ENCODE data around the gene ADGRG3.

DNA sequence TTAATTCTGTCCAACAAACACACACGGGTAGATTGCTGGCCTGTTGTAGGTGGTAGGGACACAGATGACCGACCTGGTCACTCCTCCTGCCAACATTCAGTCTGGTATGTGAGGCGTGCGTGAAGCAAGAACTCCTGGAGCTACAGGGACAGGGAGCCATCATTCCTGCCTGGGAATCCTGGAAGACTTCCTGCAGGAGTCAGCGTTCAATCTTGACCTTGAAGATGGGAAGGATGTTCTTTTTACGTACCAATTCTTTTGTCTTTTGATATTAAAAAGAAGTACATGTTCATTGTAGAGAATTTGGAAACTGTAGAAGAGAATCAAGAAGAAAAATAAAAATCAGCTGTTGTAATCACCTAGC, 3.5 kb upstream of the ADGRG3 start:
- TF ChIP-seq, protein P1, sequence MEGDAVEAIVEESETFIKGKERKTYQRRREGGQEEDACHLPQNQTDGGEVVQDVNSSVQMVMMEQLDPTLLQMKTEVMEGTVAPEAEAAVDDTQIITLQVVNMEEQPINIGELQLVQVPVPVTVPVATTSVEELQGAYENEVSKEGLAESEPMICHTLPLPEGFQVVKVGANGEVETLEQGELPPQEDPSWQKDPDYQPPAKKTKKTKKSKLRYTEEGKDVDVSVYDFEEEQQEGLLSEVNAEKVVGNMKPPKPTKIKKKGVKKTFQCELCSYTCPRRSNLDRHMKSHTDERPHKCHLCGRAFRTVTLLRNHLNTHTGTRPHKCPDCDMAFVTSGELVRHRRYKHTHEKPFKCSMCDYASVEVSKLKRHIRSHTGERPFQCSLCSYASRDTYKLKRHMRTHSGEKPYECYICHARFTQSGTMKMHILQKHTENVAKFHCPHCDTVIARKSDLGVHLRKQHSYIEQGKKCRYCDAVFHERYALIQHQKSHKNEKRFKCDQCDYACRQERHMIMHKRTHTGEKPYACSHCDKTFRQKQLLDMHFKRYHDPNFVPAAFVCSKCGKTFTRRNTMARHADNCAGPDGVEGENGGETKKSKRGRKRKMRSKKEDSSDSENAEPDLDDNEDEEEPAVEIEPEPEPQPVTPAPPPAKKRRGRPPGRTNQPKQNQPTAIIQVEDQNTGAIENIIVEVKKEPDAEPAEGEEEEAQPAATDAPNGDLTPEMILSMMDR (conservative IDR thresholded peaks at IDR 0.05), result no peak
- no peak for TF ChIP-seq ZFX (IDR thresholded peaks at IDR 0.05)
